Keratinocyte (primary cell): Measurements from ENCODE around the gene DNMT3A. TPM values are rescaled to one million over a fixed set of nuclear protein-coding genes. Genes with fewer than 3 reads are reported as not detected.
A peak's percentile ranks its signal among the peaks of the same experiment; 100 is the strongest.

ENCODE experiments used
- DNase-seq: peaks from one replicate; pipeline ENCODE4 v3.0.0-alpha.2; 2011; ENCODE audit warnings: low read depth, missing footprints, low spot score
- FAIRE-seq: peaks from 2 replicates; lab custom pipeline; 2011; peaks lifted over from hg19 to GRCh38; lab: Jason Lieb, UNC
- H2AFZ ChIP-seq: 2 replicates; pipeline ENCODE4 v1.6.0; 2012; ENCODE audit warnings: low read length, control low read depth, inconsistent platforms; ENCODE audit not compliant: control insufficient read depth
- H3K27ac ChIP-seq: 2 replicates; pipeline ENCODE4 v1.5.1; 2011; ENCODE audit warnings: low read length; ENCODE audit not compliant: control insufficient read depth, insufficient read depth
- H3K27me3 ChIP-seq: 3 replicates; pipeline ENCODE4 v1.6.0; 2011; ENCODE audit warnings: low read length; ENCODE audit not compliant: control insufficient read depth, insufficient read depth; ENCODE audit errors: extremely low read depth
- H3K36me3 ChIP-seq, 2 experiments: 2 replicates in 1 of 2; 3 replicates in 1 of 2; pipeline ENCODE4 v1.5.1; 2011; ENCODE audit warnings: low read length in 2 of 2, mild to moderate bottlenecking in 1 of 2; ENCODE audit not compliant: control insufficient read depth in 2 of 2, insufficient read depth in 2 of 2; ENCODE audit errors: extremely low read depth in 1 of 2
- H3K4me1 ChIP-seq: 3 replicates; pipeline ENCODE4 v1.5.1; 2011; ENCODE audit warnings: low read length; ENCODE audit not compliant: control insufficient read depth, insufficient read depth; ENCODE audit errors: extremely low read depth
- H3K4me2 ChIP-seq: 3 replicates; pipeline ENCODE4 v1.6.0; 2011; ENCODE audit warnings: low read depth, low read length; ENCODE audit not compliant: control insufficient read depth, insufficient read depth; ENCODE audit errors: extremely low read depth
- H3K4me3 ChIP-seq, 3 experiments: fragments of 200-600 bp in 1 of 3; sonication (generic) in 1 of 3; 2 replicates in 2 of 3; 3 replicates in 1 of 3; pipeline ENCODE4 v1.5.1; 2011 to 2016; ENCODE audit warnings: low read length in 3 of 3, mild to moderate bottlenecking in 3 of 3, control low read depth in 2 of 3, inconsistent platforms in 1 of 3, low read depth in 1 of 3, mixed read lengths in 1 of 3, mixed run types in 1 of 3, moderate library complexity in 1 of 3; ENCODE audit not compliant: control insufficient read depth in 2 of 3, insufficient read depth in 2 of 3; ENCODE audit errors: extremely low read depth in 1 of 3
- H3K79me2 ChIP-seq: 2 replicates; pipeline ENCODE4 v1.6.0; 2012; ENCODE audit warnings: low read length; ENCODE audit not compliant: control insufficient read depth, insufficient read depth
- H3K9ac ChIP-seq: 3 replicates; pipeline ENCODE4 v1.6.0; 2011; ENCODE audit warnings: low read length; ENCODE audit not compliant: control insufficient read depth, insufficient read depth; ENCODE audit errors: extremely low read depth
- H3K9me1 ChIP-seq: 3 replicates; pipeline ENCODE4 v1.6.0; 2011; ENCODE audit warnings: low read length; ENCODE audit not compliant: control insufficient read depth, insufficient read depth; ENCODE audit errors: extremely low read depth
- H3K9me3 ChIP-seq: 2 replicates; pipeline ENCODE4 v1.5.1; 2012; ENCODE audit warnings: low read depth, low read length; ENCODE audit not compliant: control insufficient read depth
- H4K20me1 ChIP-seq: 3 replicates; pipeline ENCODE4 v1.6.0; 2011; ENCODE audit warnings: low read length; ENCODE audit not compliant: control insufficient read depth, insufficient read depth; ENCODE audit errors: extremely low read depth
- EZH2 ChIP-seq: IDR thresholded peaks from one replicate; pipeline ENCODE4 v1.6.1; 2012; ENCODE audit warnings: inconsistent platforms, mild to moderate bottlenecking, low read length, moderate library complexity
- dilution Hi-C: fragments of 300-500 bp; cut with MboI; formaldehyde crosslinking; loops from one replicate; pipeline ENCODE4 v1.7.0; 2020; ENCODE audit warnings: low sequenced_read_pairs; ENCODE audit not compliant: extremely low pct_ligation_motif_present
- polyA plus RNA-seq, 5 experiments: library from polyadenylated mRNA; depleted of rRNA in 3 of 5; stranded (reverse) in 3 of 5; stranded (forward) in 1 of 5; unstranded in 1 of 5; fragments of >200 nt; gene quantifications; 1 replicate in 1 of 5; 2 replicates in 3 of 5; 3 replicates in 1 of 5; pipeline versions ENCODE4 v1.2.1 to v1.2.3, GENCODE V29; 2011 to 2012; ENCODE audit warnings: missing spikeins in 2 of 5, low read depth in 1 of 5, low replicate concordance in 1 of 5
- TF ChIP-seq, protein P1 (sequence below), 3 experiments: IDR thresholded peaks in 1 of 3; conservative IDR thresholded peaks in 1 of 3; optimal IDR thresholded peaks in 1 of 3; 2 replicates in 2 of 3; 3 replicates in 1 of 3; pipeline versions ENCODE3 to v1.5.1; 2011; ENCODE audit warnings: low read length in 3 of 3, mild to moderate bottlenecking in 3 of 3, moderate library complexity in 2 of 3, control low read depth in 1 of 3, inconsistent platforms in 1 of 3; ENCODE audit not compliant: insufficient read depth in 2 of 3; ENCODE audit errors: extremely low read depth in 1 of 3

DNMT3A gene
- polyA plus RNA-seq, 1 donor (not counting 4 experiments of a cell fraction or from before 2014, with no cell fraction given), result 1.5 TPM

DNA sequence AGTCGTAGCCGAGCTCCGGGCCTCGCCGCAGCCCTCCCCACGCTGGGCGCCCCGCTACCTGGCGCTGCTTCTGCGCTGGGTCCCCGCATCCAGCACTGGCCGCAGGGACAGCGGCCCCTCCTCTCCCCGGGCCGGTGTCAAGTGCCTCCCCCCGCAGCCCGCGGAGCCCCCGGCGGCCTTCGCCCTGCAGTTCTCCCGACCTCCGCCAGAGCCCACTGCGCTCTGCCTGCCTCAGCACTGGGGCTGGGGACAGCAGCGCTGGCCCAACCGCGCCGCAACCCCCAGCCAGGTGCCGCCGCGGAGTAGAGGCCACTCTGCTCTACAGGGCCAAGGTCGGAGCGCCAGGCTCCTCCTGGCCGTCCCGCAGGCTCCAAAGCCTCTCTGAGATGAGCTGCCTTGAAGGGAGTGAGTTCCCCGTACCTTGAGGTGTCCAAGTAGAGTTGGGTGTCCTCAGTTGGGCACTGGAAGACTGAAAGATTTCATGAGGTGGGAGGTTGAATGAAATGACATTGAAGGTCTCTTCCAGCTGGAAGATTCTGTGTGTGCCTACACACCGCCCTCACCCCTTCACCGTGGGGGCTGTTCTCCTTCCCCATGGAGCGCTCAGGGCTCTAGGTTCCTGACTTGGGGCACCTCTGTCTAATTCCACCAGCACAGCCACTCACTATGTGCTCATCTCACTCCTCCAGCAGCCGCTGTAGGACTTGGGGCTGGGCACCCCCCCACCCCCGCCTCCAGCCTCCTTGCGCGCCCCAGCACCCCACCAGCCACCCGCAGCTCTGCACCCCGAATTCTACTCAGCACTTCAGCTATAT lies 854 bp upstream of the DNMT3A start:
- no peak for TF ChIP-seq EZH2
- TF ChIP-seq, protein P1, sequence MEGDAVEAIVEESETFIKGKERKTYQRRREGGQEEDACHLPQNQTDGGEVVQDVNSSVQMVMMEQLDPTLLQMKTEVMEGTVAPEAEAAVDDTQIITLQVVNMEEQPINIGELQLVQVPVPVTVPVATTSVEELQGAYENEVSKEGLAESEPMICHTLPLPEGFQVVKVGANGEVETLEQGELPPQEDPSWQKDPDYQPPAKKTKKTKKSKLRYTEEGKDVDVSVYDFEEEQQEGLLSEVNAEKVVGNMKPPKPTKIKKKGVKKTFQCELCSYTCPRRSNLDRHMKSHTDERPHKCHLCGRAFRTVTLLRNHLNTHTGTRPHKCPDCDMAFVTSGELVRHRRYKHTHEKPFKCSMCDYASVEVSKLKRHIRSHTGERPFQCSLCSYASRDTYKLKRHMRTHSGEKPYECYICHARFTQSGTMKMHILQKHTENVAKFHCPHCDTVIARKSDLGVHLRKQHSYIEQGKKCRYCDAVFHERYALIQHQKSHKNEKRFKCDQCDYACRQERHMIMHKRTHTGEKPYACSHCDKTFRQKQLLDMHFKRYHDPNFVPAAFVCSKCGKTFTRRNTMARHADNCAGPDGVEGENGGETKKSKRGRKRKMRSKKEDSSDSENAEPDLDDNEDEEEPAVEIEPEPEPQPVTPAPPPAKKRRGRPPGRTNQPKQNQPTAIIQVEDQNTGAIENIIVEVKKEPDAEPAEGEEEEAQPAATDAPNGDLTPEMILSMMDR (optimal IDR thresholded peaks at IDR 0.05 in 1 of 3, IDR thresholded peaks at IDR 0.05 in 1 of 3, conservative IDR thresholded peaks at IDR 0.05 in 1 of 3; ENCODE audit: extremely low read depth in 1 of 3, insufficient read depth in 2 of 3, low read length in 3 of 3), result peak; percentile 77 to 96 (median 85)
- Histone ChIP-seq H3K4me2 (peak overlapping the region; percentile 80), H4K20me1 (no peaks in the 10 kb centered on the region), H2AFZ (peak overlapping the region; percentile 49), H3K9me3 (no peaks in the 10 kb centered on the region), H3K9me1 (no peaks in the 10 kb centered on the region), H3K9ac (peak overlapping the region; percentile 28), H3K4me1 (peaks cover 6% of the 10 kb centered on the region), H3K27me3 (no peaks in the 10 kb centered on the region), H3K79me2 (no peaks in the 10 kb centered on the region), H3K4me3 (peak overlapping the region; percentile 53 to 65 (median 56)), H3K27ac (no peak overlapping the region), H3K36me3 (peaks cover 0 to 2% of the 10 kb centered on the region in 2 experiments)
- DNase-seq, result no peak
- no peak for FAIRE-seq
- dilution Hi-C loops, result no loop called here

DNA sequence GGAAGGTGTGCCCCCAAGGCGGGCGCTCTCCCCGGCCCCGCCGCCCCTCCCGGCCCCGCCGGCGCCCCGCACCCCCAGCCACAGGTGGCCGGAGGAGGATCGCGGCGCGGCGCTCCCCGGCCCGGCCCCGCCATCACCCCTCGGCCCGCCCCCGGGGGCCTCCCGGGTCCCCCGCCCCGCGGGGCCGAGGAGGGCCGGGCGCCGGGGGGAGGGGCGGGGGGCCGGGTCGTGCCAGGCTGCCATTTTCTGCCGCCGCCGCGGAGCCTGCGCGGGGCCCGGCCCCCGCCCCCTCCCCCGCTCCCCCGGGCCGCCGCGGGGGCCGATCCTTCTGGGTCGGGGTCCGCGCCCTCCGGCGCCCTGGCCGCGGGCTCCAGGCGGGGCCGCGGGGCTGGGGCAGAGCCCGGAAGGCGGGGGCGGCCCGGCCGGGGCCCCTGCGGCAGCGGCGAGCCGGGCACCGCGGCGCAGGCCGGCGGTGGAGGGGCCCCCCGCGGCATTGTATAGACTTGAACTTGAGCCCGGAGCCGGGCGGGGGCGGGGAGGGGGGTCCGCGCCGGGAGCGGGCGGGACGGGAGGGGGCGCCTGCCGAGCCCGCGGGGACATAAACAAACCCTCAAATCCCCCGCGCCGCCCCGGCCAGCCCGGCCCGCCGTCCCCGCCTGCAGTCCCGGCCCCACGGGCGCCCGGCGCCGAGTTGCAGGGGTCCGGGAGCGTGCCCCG lies 556 bp downstream of the DNMT3A start:
- Histone ChIP-seq H2AFZ (no peak overlapping the region), H3K4me3 (peak overlapping the region in 2 of 3 experiments; percentile 38 to 53)
- dilution Hi-C loops, result no loop called here

More for the DNA sequence above, 556 bp downstream of the DNMT3A start:
- no peaks in the 10 kb centered on the region for H3K79me2 ChIP-seq
- H3K4me2 ChIP-seq, result no peak overlapping the region
- H3K9me1 ChIP-seq, result no peaks in the 10 kb centered on the region
- H3K27me3 ChIP-seq, result no peaks in the 10 kb centered on the region
- TF ChIP-seq EZH2, result no peak
- TF ChIP-seq, protein P1 (optimal IDR thresholded peaks at IDR 0.05 in 1 of 3, IDR thresholded peaks at IDR 0.05 in 1 of 3, conservative IDR thresholded peaks at IDR 0.05 in 1 of 3; ENCODE audit: extremely low read depth in 1 of 3, insufficient read depth in 2 of 3, low read length in 3 of 3), result no peak
- H4K20me1 ChIP-seq, result peaks cover 3% of the 10 kb centered on the region
- FAIRE-seq (no peak), DNase-seq (no peak)
- H3K9me3 ChIP-seq, result no peaks in the 10 kb centered on the region
- H3K9ac ChIP-seq, result no peak overlapping the region
- no peak overlapping the region for H3K27ac ChIP-seq
- H3K36me3 ChIP-seq, result peaks cover 0 to 2% of the 10 kb centered on the region in 2 experiments
- H3K4me1 ChIP-seq, result no peaks in the 10 kb centered on the region
